Common myeloid progenitor, CD34-positive (primary cell): ENCODE data around the gene MEF2C.

Experiments used
- CTCF ChIA-PET: fragments of 350-600 bp; sonication (Branson Sonifier 250); formaldehyde crosslinking; loops from one replicate; lab custom pipeline; 2021; ENCODE audit warnings: antibody characterized with exemption; lab: Charles Lee
- POLR2A ChIA-PET: fragments of 350-600 bp; sonication (Branson Sonifier 250); formaldehyde crosslinking; loops from one replicate; lab custom pipeline; 2021; ENCODE audit warnings: antibody characterized with exemption; lab: Charles Lee
- DNase-seq, 3 donors: peaks; one replicate each; pipeline versions ENCODE4 v3.0.0 to v3.0.0-alpha.2; 2013
- H3K27ac ChIP-seq, 2 experiments: 1 replicate in 1 of 2; 2 replicates in 1 of 2; pipeline ENCODE4 v1.7.0; 2013; ENCODE audit warnings: inconsistent platforms in 2 of 2, low read length in 2 of 2, mild to moderate bottlenecking in 2 of 2, low read depth in 1 of 2, moderate library complexity in 1 of 2; ENCODE audit not compliant: severe bottlenecking in 2 of 2, insufficient read depth in 1 of 2, poor library complexity in 1 of 2
- H3K27me3 ChIP-seq, 5 experiments: replicated peaks in 2 of 5; 1 replicate in 3 of 5; 2 replicates in 2 of 5; pipeline versions ENCODE4 v1.6.1 to v1.7.0; 2013; ENCODE audit warnings: low read length in 4 of 5, mild to moderate bottlenecking in 2 of 5, moderate library complexity in 2 of 5, inconsistent platforms in 1 of 5; ENCODE audit not compliant: insufficient read depth in 5 of 5, control insufficient read depth in 4 of 5
- H3K36me3 ChIP-seq, 4 experiments: 1 replicate in 2 of 4; 2 replicates in 2 of 4; pipeline versions ENCODE4 v1.6.1 to v1.7.0; 2013; ENCODE audit warnings: low read length in 3 of 4, control low read depth in 1 of 4, mild to moderate bottlenecking in 1 of 4; ENCODE audit not compliant: control insufficient read depth in 4 of 4, insufficient read depth in 4 of 4
- H3K4me1 ChIP-seq, 4 experiments: 1 replicate in 3 of 4; 2 replicates in 1 of 4; pipeline versions ENCODE4 v1.6.1 to v1.7.1; 2013; ENCODE audit warnings: low read length in 3 of 4, mild to moderate bottlenecking in 3 of 4, control low read depth in 1 of 4, inconsistent platforms in 1 of 4, moderate library complexity in 1 of 4; ENCODE audit not compliant: control insufficient read depth in 4 of 4, insufficient read depth in 4 of 4; ENCODE audit errors: control extremely low read depth in 1 of 4
- H3K4me3 ChIP-seq, 7 experiments: 1 replicate in 4 of 7; 2 replicates in 3 of 7; pipeline versions ENCODE4 v1.5.1 to v1.7.0; 2013; ENCODE audit warnings: mild to moderate bottlenecking in 7 of 7, low read length in 6 of 7, moderate library complexity in 6 of 7, inconsistent platforms in 2 of 7, low read depth in 2 of 7, control low read depth in 1 of 7; ENCODE audit not compliant: insufficient read depth in 4 of 7, control insufficient read depth in 1 of 7; ENCODE audit errors: extremely low read depth in 1 of 7
- H3K9me3 ChIP-seq, 5 experiments: 1 replicate in 4 of 5; 2 replicates in 1 of 5; pipeline versions ENCODE4 v1.6.1 to v1.7.1; 2013; ENCODE audit warnings: low read length in 4 of 5, mild to moderate bottlenecking in 2 of 5, inconsistent platforms in 1 of 5, low read depth in 1 of 5, moderate library complexity in 1 of 5; ENCODE audit not compliant: control insufficient read depth in 4 of 5, insufficient read depth in 2 of 5; ENCODE audit errors: control extremely low read depth in 1 of 5
- WGBS: methylation state at CpG from one replicate; pipeline ENCODE4 v1.1.5; 2013; ENCODE audit not compliant: insufficient coverage; 5-methylcytosine and 5-hydroxymethylcytosine counted together

MEF2C gene

GRCh38 chr5:88724201-88724600, 158.8 kb downstream of the MEF2C start:
- no peak overlapping the region for H3K4me3 ChIP-seq
- ChIA-PET CTCF (interaction anchor here (0.8 to 3.1 kb wide), 6 partner anchors 15 to 1541 kb away, joined by 3 to 16 read pairs (median 5); no protein-coding TSS in a partner anchor), POLR2A (no interaction called here)
- DNase-seq = peak in 2 of 3 donors; percentile 33 to 34
- no peaks in the 10 kb centered on the region for H3K9me3 ChIP-seq
- no peaks in the 10 kb centered on the region for H3K27me3 ChIP-seq
- peaks cover 21 to 72% (median 44%) of the 10 kb centered on the region in 4 experiments for H3K36me3 ChIP-seq
- H3K27ac ChIP-seq = no peak overlapping the region
- no CpG with 5 or more reads among the region's 2 CpGs for WGBS
- no peaks in the 10 kb centered on the region for H3K4me1 ChIP-seq

DNA sequence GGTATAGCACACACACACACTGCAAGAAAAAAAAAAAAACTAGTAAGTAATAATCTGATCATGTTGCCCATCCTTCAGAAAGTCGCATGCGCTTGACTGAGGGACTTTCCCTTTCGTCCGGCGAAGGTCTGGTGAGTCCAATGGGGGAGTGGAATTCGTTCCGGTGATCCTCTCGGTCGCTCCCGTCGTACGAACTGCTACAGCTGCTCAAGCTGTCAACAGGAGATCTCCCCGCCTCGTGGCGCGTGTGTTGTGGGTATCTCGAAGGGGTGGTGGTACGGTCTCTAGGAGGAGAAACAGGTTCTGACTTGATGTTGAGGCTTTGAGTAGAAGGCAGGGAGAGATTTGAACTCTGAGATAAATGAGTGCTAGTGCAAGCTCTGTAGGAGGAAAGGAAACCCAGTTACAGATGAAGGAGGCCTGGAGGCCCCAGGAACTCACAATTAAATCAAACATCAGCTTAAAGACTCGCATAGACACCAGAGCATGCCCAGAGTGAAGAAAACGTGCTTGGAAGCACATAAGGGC, 160.4 kb downstream of the MEF2C start:
- ChIA-PET POLR2A (no interaction called here), CTCF (interaction anchor here (0.6 to 1.8 kb wide), 5 partner anchors 16 to 1550 kb away, joined by 3 to 4 read pairs (median 4); no protein-coding TSS in a partner anchor)
- Histone ChIP-seq H3K4me1 (no peaks in the 10 kb centered on the region), H3K4me3 (no peak overlapping the region), H3K36me3 (peaks cover 21 to 78% (median 41%) of the 10 kb centered on the region in 4 experiments), H3K9me3 (no peaks in the 10 kb centered on the region), H3K27me3 (no peaks in the 10 kb centered on the region), H3K27ac (no peak overlapping the region)
- 97% methylated on average over 15 of the region's 20 CpGs for WGBS
- no peak for DNase-seq

- Histone ChIP-seq H3K27me3 (no peaks in the 10 kb centered on the region), H3K4me3 (no peak overlapping the region), H3K4me1 (no peaks in the 10 kb centered on the region), H3K9me3 (no peaks in the 10 kb centered on the region), H3K36me3 (peaks cover 10 to 58% (median 35%) of the 10 kb centered on the region in 4 experiments), H3K27ac (no peak overlapping the region)
- CTCF ChIA-PET = interaction anchor here (1.0 to 1.3 kb wide), 2 partner anchors 13 to 1546 kb away, joined by 3 to 4 read pairs; no protein-coding TSS in a partner anchor
- POLR2A ChIA-PET = no interaction called here
- DNase-seq = no peak
- no CpG with 5 or more reads among the region's 3 CpGs for WGBS
Measured at GRCh38 chr5:88719434-88719833, 163.6 kb downstream of the MEF2C start.

DNA sequence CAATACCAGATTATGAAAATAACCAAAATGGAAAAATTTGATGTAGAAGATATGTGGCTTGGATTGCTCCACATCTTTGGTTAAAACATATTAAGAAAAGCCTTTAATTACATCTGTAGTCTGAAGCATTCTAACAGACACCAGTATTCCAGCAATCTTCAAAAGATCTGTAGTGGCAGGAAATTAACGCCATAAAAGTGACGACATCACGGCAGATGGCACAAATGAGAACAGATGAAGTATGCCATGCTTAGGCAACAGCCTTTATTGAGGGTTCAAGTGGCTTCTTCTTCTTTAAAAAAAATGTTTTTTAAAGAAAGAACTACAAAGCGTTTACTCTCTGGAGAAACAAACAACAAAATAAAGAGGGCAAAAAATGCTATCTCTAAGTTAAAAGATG, 164.2 kb downstream of the MEF2C start:
- WGBS = 60% methylated on average over 2 of the region's 4 CpGs
- CTCF ChIA-PET = no interaction called here
- H3K4me3 ChIP-seq = no peak overlapping the region
- POLR2A ChIA-PET = no interaction called here
- no peak overlapping the region for H3K27ac ChIP-seq
- H3K36me3 ChIP-seq = peaks cover 9 to 55% (median 31%) of the 10 kb centered on the region in 4 experiments
- no peaks in the 10 kb centered on the region for H3K27me3 ChIP-seq
- H3K4me1 ChIP-seq = no peaks in the 10 kb centered on the region
- no peaks in the 10 kb centered on the region for H3K9me3 ChIP-seq
- no peak for DNase-seq

DNA sequence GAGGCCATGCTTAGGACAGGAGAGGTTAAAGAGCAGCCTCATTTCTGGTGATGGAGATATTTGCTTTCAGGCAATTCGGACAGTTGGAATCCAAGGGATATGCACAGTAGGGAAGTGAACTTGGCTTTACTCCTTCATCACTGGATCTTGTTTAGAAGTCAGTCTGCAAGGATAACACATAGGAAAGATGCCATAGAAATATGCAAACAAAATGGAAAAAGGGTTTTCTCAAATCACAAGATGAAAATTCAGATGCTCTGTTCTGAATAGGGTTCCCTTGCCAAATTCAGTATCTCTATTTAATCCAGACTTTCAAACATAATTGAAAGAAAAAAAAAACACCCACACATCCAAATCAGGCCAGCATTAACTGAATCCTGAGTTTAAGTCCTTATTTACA, 166.9 kb downstream of the MEF2C start:
- no peak for DNase-seq
- H3K36me3 ChIP-seq = peaks cover 0 to 37% (median 18%) of the 10 kb centered on the region in 4 experiments
- no peaks in the 10 kb centered on the region for H3K4me1 ChIP-seq
- POLR2A ChIA-PET = no interaction called here
- CTCF ChIA-PET = no interaction called here
- no peak overlapping the region for H3K4me3 ChIP-seq
- no peaks in the 10 kb centered on the region for H3K9me3 ChIP-seq
- no peaks in the 10 kb centered on the region for H3K27me3 ChIP-seq
- WGBS = 100% methylated on average over 1 of the region's 1 CpG
- no peak overlapping the region for H3K27ac ChIP-seq

DNA sequence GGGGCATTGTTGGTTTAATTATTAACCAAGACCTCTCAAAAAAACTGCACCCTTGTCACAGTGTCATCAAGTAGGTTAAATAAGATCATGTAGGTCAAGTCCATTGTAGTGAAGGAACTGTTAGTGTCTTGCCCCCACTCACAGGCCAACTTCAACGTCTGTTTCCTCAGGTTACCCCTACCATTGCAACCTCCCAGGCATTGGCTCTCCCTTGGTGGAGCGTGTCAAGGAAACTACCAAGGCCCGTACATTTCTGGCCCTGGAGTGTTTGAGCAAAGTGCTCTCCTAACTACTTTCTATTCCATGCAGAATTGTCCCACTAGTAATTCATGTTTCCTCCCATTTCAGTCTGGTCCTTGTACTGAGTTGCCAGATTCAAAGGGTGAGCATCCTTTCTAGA, 167.5 kb downstream of the MEF2C start:
- peaks cover 0 to 33% (median 14%) of the 10 kb centered on the region in 4 experiments for H3K36me3 ChIP-seq

GRCh38 chr5:88713818-88714217, 169.2 kb downstream of the MEF2C start:
- no peak for DNase-seq
- no peak overlapping the region for H3K27ac ChIP-seq
- 88% methylated on average over 1 of the region's 2 CpGs for WGBS
- H3K4me1 ChIP-seq = no peaks in the 10 kb centered on the region
- H3K4me3 ChIP-seq = no peak overlapping the region
- ChIA-PET POLR2A (no interaction called here), CTCF (interaction anchor here (1.3 kb wide), 1 partner anchor 14 kb away, joined by 4 read pairs; no protein-coding TSS in a partner anchor)
- H3K27me3 ChIP-seq = peaks cover 0 to 2% (median 0%) of the 10 kb centered on the region in 5 experiments
- H3K36me3 ChIP-seq = peaks cover 0 to 20% (median 10%) of the 10 kb centered on the region in 4 experiments
- H3K9me3 ChIP-seq = no peaks in the 10 kb centered on the region

More for the DNA sequence above, 167.5 kb downstream of the MEF2C start:
- DNase-seq = no peak
- no peaks in the 10 kb centered on the region for H3K27me3 ChIP-seq
- WGBS = 100% methylated on average over 3 of the region's 3 CpGs
- no peaks in the 10 kb centered on the region for H3K9me3 ChIP-seq
- ChIA-PET POLR2A (no interaction called here), CTCF (no interaction called here)
- H3K4me3 ChIP-seq = no peak overlapping the region
- no peak overlapping the region for H3K27ac ChIP-seq
- no peaks in the 10 kb centered on the region for H3K4me1 ChIP-seq
